H9 (cell line): Measurements from ENCODE around the gene GXYLT1. TPM values are rescaled to one million over a fixed set of nuclear protein-coding genes. Genes with fewer than 3 reads are reported as not detected.

ENCODE experiments used
- DNase-seq: peaks from one replicate; pipeline ENCODE4 v3.0.0-alpha.2; 2017
- H2AFZ ChIP-seq: one replicate; pipeline ENCODE4 v1.6.1; 2013; ENCODE audit warnings: mild to moderate bottlenecking, low read length, control low read depth, moderate library complexity
- H2AK5ac ChIP-seq: 2 replicates; pipeline ENCODE4 v1.6.1; 2013; ENCODE audit warnings: low read length, control low read depth, mixed read lengths; ENCODE audit not compliant: insufficient read length
- H2BK120ac ChIP-seq: one replicate; pipeline ENCODE4 v1.6.1; 2013; ENCODE audit warnings: low read depth, mild to moderate bottlenecking, low read length, control low read depth, inconsistent platforms; ENCODE audit not compliant: poor library complexity, severe bottlenecking
- H2BK12ac ChIP-seq: 2 replicates; pipeline ENCODE4 v1.6.1; 2013; ENCODE audit warnings: low read length, control low read depth, mixed read lengths, low read depth; ENCODE audit not compliant: insufficient read length
- H2BK15ac ChIP-seq: 2 replicates; pipeline ENCODE4 v1.6.1; 2013; ENCODE audit warnings: low read depth, low read length, control low read depth
- H2BK20ac ChIP-seq: one replicate; pipeline ENCODE4 v1.6.1; 2013; ENCODE audit warnings: low read depth, mild to moderate bottlenecking, low read length, control low read depth, inconsistent platforms; ENCODE audit not compliant: poor library complexity, severe bottlenecking
- H2BK5ac ChIP-seq: 2 replicates; pipeline ENCODE4 v1.6.1; 2013; ENCODE audit warnings: low read length, control low read depth, mixed read lengths; ENCODE audit not compliant: insufficient read length
- H3K14ac ChIP-seq: 2 replicates; pipeline ENCODE4 v1.6.1; 2013; ENCODE audit warnings: low read length, control low read depth; ENCODE audit not compliant: insufficient read depth
- H3K18ac ChIP-seq: 2 replicates; pipeline ENCODE4 v1.6.1; 2013; ENCODE audit warnings: low read depth, mild to moderate bottlenecking, mixed read lengths, low read length, control low read depth; ENCODE audit not compliant: insufficient read length
- H3K23ac ChIP-seq: 2 replicates; pipeline ENCODE4 v1.6.1; 2013; ENCODE audit warnings: low read length, control low read depth, mixed read lengths, low read depth; ENCODE audit not compliant: insufficient read length
- H3K23me2 ChIP-seq: 2 replicates; pipeline ENCODE4 v1.6.1; 2013; ENCODE audit warnings: low read depth, mild to moderate bottlenecking, mixed read lengths, low read length, control low read depth; ENCODE audit not compliant: insufficient read length, poor library complexity, severe bottlenecking
- H3K27ac ChIP-seq: 2 replicates; pipeline ENCODE4 v1.5.1; 2013; ENCODE audit warnings: low read length, control low read depth, mixed read lengths, low read depth; ENCODE audit not compliant: insufficient read length
- H3K27me3 ChIP-seq: 2 replicates; pipeline ENCODE4 v1.6.1; 2013; ENCODE audit warnings: low read length, control low read depth, inconsistent platforms; ENCODE audit not compliant: insufficient read depth
- H3K4ac ChIP-seq: 2 replicates; pipeline ENCODE4 v1.6.1; 2013; ENCODE audit warnings: low read depth, mild to moderate bottlenecking, control low read depth, inconsistent platforms, low read length, moderate library complexity
- H3K4me1 ChIP-seq: 2 replicates; pipeline ENCODE4 v1.6.1; 2013; ENCODE audit warnings: low read length, control low read depth, inconsistent platforms; ENCODE audit not compliant: insufficient read depth
- H3K4me2 ChIP-seq: 2 replicates; pipeline ENCODE4 v1.6.1; 2013; ENCODE audit warnings: low read length, control low read depth, mixed read lengths; ENCODE audit not compliant: insufficient read length, insufficient read depth
- H3K56ac ChIP-seq: 2 replicates; pipeline ENCODE4 v1.6.1; 2013; ENCODE audit warnings: low read depth, mild to moderate bottlenecking, mixed read lengths, low read length, control low read depth; ENCODE audit not compliant: insufficient read length
- H3K79me1 ChIP-seq: 2 replicates; pipeline ENCODE4 v1.6.1; 2013; ENCODE audit warnings: low read depth, mild to moderate bottlenecking, moderate library complexity, low read length, control low read depth, inconsistent platforms; ENCODE audit not compliant: insufficient read depth, poor library complexity, severe bottlenecking
- H3K79me2 ChIP-seq: 2 replicates; pipeline ENCODE4 v1.6.1; 2013; ENCODE audit warnings: low read length, control low read depth, inconsistent platforms; ENCODE audit not compliant: insufficient read depth
- H3K9ac ChIP-seq: 2 replicates; pipeline ENCODE4 v1.6.1; 2013; ENCODE audit warnings: low read length, control low read depth, mixed read lengths; ENCODE audit not compliant: insufficient read length; ENCODE audit errors: extremely low read depth
- H3K9me3 ChIP-seq: one replicate; pipeline ENCODE4 v1.6.1; 2013; ENCODE audit warnings: low read depth, low read length, inconsistent platforms; ENCODE audit not compliant: control insufficient read depth
- H3T11ph ChIP-seq: one replicate; pipeline ENCODE4 v1.6.1; 2013; ENCODE audit warnings: mild to moderate bottlenecking, low read length, control low read depth, inconsistent platforms
- H4K20me1 ChIP-seq: one replicate; pipeline ENCODE4 v1.6.1; 2013; ENCODE audit not compliant: control insufficient read depth, insufficient read length, insufficient read depth
- H4K5ac ChIP-seq: 2 replicates; pipeline ENCODE4 v1.6.1; 2013; ENCODE audit warnings: low read depth, mild to moderate bottlenecking, mixed read lengths, low read length, control low read depth; ENCODE audit not compliant: insufficient read length
- H4K8ac ChIP-seq: replicated peaks from 2 replicates; pipeline ENCODE4 v1.6.1; 2013; ENCODE audit warnings: low read length, control low read depth, mixed read lengths, low read depth; ENCODE audit not compliant: insufficient read length
- H4K91ac ChIP-seq: 2 replicates; pipeline ENCODE4 v1.6.1; 2013; ENCODE audit warnings: low read depth, mild to moderate bottlenecking, moderate library complexity, mixed read lengths, low read length, control low read depth; ENCODE audit not compliant: insufficient read length
- H3K27ac Mint-ChIP-seq, 3 experiments: 2 replicates in 2 of 3; 3 replicates in 1 of 3; pipeline ENCODE4 v1.8.0; 2020 to 2021; ENCODE audit warnings: mixed read lengths in 3 of 3, mild to moderate bottlenecking in 1 of 3, moderate library complexity in 1 of 3
- H3K27me3 Mint-ChIP-seq: 2 replicates; pipeline ENCODE4 v1.8.0; 2021; ENCODE audit warnings: low read depth, mild to moderate bottlenecking, moderate library complexity, mixed read lengths
- H3K36me3 Mint-ChIP-seq, 3 experiments: 2 replicates in 2 of 3; 3 replicates in 1 of 3; pipeline ENCODE4 v1.8.0; 2020 to 2021; ENCODE audit warnings: low read depth in 3 of 3, mixed read lengths in 3 of 3; ENCODE audit not compliant: insufficient read depth in 1 of 3
- H3K4me1 Mint-ChIP-seq, 2 experiments: 2 replicates each; pipeline ENCODE4 v1.8.0; 2020; ENCODE audit warnings: mixed read lengths in 2 of 2
- H3K4me3 Mint-ChIP-seq, 2 experiments: 2 replicates in 1 of 2; 3 replicates in 1 of 2; pipeline ENCODE4 v1.8.0; 2020 to 2021; ENCODE audit warnings: mild to moderate bottlenecking in 2 of 2, mixed read lengths in 2 of 2, moderate library complexity in 1 of 2
- H3K9me3 Mint-ChIP-seq, 2 experiments: 2 replicates in 1 of 2; 3 replicates in 1 of 2; pipeline ENCODE4 v1.8.0; 2020; ENCODE audit warnings: mild to moderate bottlenecking in 2 of 2, mixed read lengths in 2 of 2, moderate library complexity in 1 of 2
- WGBS: extraction: QIAGEN DNeasy Blood & Tissue Kit; methylation state at CpG from one replicate; pipeline ENCODE4 v1.1.7; 2013; ENCODE audit warnings: missing lambda C conversion rate, low lambda C conversion rate, mixed read lengths; ENCODE audit not compliant: insufficient read length; ENCODE audit errors: extremely low coverage; 5-methylcytosine and 5-hydroxymethylcytosine counted together
- total RNA-seq: library from RNA; stranded (reverse); gene quantifications from 2 replicates; pipeline ENCODE4 v1.2.1, GENCODE V29; 2021
- TF ChIP-seq, protein P1 (sequence below): fragments of 200-600 bp; sonication (generic); conservative IDR thresholded peaks from 3 replicates; pipeline ENCODE4 v1.8.0; 2021; ENCODE audit warnings: antibody characterized with exemption, mild to moderate bottlenecking

The GXYLT1 gene
- total RNA-seq, 1 experiment from 2014 or later: 14.5 TPM

DNA sequence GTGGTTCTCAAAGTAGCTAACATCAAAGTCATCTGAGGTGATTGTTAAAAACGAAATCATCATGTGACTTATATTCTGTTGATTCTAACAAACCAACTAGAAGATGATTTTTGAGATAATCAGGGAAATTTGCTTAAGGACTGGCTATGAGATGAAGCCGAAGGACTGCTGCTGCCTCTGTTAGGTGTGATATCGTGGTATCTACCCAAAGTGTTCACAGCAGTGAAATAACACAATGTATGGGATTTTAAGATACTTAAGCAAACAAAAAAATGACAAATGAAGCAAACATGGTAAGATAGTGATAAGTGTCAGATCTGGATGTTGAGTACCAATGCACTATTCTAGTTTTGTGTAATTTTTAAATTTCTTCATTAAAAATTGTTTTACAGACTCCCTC lies 59.1 kb downstream of the GXYLT1 start:
- Histone ChIP-seq H4K91ac (no peak overlapping the region), H2BK5ac (no peak overlapping the region), H3K4me2 (no peak overlapping the region), H4K20me1 (no peaks in the 10 kb centered on the region), H2BK15ac (no peak overlapping the region), H2AFZ (no peak overlapping the region), H3K23me2 (no peaks in the 10 kb centered on the region), H3K23ac (no peak overlapping the region), H2BK120ac (no peak overlapping the region), H2BK12ac (no peak overlapping the region), H3K79me1 (no peaks in the 10 kb centered on the region), H3K4ac (no peak overlapping the region), H4K5ac (no peak overlapping the region), H3K18ac (no peak overlapping the region), H2AK5ac (no peak overlapping the region), H3K27ac (no peak overlapping the region), H4K8ac (no peak overlapping the region), H3K14ac (no peak overlapping the region), H3T11ph (no peak overlapping the region), H2BK20ac (no peak overlapping the region), H3K79me2 (no peaks in the 10 kb centered on the region), H3K9me3 (no peaks in the 10 kb centered on the region), H3K27me3 (no peaks in the 10 kb centered on the region), H3K9ac (no peak overlapping the region), H3K4me1 (peaks cover 3% of the 10 kb centered on the region; the same call in 1 of the 2 replicates), H3K56ac (no peak overlapping the region)
- Mint-ChIP-seq H3K4me1 (peaks cover 10% of the 10 kb centered on the region in 2 experiments), H3K9me3 (peaks cover 6 to 10% of the 10 kb centered on the region in 2 experiments), H3K27me3 (no peaks in the 10 kb centered on the region), H3K27ac (no peak overlapping the region), H3K4me3 (no peak overlapping the region), H3K36me3 (peaks cover 2 to 5% (median 5%) of the 10 kb centered on the region in 3 experiments; a peak in 5 of 7 replicates)
- WGBS: no CpG with 5 or more reads among the region's 3 CpGs
- TF ChIP-seq, protein P1, sequence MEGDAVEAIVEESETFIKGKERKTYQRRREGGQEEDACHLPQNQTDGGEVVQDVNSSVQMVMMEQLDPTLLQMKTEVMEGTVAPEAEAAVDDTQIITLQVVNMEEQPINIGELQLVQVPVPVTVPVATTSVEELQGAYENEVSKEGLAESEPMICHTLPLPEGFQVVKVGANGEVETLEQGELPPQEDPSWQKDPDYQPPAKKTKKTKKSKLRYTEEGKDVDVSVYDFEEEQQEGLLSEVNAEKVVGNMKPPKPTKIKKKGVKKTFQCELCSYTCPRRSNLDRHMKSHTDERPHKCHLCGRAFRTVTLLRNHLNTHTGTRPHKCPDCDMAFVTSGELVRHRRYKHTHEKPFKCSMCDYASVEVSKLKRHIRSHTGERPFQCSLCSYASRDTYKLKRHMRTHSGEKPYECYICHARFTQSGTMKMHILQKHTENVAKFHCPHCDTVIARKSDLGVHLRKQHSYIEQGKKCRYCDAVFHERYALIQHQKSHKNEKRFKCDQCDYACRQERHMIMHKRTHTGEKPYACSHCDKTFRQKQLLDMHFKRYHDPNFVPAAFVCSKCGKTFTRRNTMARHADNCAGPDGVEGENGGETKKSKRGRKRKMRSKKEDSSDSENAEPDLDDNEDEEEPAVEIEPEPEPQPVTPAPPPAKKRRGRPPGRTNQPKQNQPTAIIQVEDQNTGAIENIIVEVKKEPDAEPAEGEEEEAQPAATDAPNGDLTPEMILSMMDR: no peak
- DNase-seq: no peak
